ENCODE results near the gene HSF2BP. TPM values are rescaled to one million over a fixed set of nuclear protein-coding genes. Genes with fewer than 3 reads are reported as not detected.

HSF2BP gene
- total RNA-seq, 4 donors from 2014 or later: 0.57 to 1.6 (median 0.59) TPM; not detected in 1

DNA sequence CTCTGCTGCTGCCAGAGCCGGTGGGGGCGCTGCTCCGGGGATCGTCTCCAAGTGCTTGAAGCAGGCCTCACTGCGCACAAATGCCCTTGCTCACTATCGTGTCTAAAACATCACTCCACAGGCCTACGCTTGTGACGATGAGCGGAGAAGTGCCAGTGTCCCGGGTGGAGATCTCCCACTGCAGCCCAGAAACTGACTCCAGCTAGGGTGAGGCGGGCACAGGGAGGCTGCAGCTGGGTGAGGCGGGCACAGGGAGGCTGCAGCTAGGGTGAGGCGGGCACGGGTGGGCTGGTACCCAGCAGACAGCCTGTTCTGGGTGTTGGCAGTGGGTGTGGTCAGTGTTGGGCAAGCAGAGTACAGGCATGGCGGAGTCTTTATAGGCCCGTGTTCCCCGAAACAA lies 36.9 kb upstream of the HSF2BP start:
- peaks cover 57% of the 10 kb centered on the region for H3K36me3 ChIP-seq
- no peaks in the 10 kb centered on the region for H3K9me3 ChIP-seq
- no peak overlapping the region for H3K4me3 ChIP-seq
- H3K4me1 ChIP-seq: no peaks in the 10 kb centered on the region
- peak in 1 of 2 donors; percentile 68 for DNase-seq (ENCODE audit: low spot score in 2 of 2)
- no peak for TF ChIP-seq POLR2AphosphoS5 (IDR thresholded peaks at IDR 0.05)
- TF ChIP-seq POLR2A (IDR thresholded peaks at IDR 0.05): no peak
- TF ChIP-seq, protein P1, sequence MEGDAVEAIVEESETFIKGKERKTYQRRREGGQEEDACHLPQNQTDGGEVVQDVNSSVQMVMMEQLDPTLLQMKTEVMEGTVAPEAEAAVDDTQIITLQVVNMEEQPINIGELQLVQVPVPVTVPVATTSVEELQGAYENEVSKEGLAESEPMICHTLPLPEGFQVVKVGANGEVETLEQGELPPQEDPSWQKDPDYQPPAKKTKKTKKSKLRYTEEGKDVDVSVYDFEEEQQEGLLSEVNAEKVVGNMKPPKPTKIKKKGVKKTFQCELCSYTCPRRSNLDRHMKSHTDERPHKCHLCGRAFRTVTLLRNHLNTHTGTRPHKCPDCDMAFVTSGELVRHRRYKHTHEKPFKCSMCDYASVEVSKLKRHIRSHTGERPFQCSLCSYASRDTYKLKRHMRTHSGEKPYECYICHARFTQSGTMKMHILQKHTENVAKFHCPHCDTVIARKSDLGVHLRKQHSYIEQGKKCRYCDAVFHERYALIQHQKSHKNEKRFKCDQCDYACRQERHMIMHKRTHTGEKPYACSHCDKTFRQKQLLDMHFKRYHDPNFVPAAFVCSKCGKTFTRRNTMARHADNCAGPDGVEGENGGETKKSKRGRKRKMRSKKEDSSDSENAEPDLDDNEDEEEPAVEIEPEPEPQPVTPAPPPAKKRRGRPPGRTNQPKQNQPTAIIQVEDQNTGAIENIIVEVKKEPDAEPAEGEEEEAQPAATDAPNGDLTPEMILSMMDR (IDR thresholded peaks at IDR 0.05): no peak
- TF ChIP-seq EP300 (IDR thresholded peaks at IDR 0.05): no peak
- no peak overlapping the region for H3K27ac ChIP-seq
- whole genome bisulfite sequencing: 72% methylated on average over 8 of the region's 17 CpGs
- H3K27me3 ChIP-seq: no peaks in the 10 kb centered on the region

DNA sequence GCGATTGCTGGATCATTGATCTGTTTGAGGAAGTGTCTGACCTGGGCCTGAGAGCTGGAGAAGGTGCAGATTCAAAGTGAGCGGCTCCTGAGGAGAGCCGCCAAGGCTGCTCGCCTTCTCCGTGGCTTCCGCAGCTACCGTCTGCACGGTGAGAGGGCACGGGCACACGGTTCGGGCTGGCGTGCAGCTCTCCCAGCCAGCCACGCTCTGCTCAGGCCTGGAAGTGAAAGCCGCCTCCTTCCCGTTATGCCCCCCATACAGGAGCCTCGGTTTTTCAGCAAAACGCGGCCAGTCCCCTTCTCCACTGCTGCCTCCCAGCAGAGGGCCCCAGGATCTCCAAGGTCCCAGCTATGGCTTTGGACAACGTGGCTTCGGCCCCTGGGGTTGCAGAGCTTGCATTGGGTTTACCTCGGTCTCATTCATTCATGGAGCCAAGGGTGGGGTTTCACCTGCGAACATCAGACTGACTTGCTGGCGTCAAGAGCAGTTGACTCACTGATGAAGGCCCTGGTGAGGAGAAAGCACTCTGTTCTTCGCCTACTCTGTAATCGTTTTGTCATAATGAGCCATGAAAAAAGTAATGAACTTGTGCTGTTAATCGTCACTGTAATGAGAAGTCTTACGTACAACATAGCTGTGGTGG lies 35.3 kb upstream of the HSF2BP start:
- Histone ChIP-seq H3K9me3 (no peaks in the 10 kb centered on the region), H3K4me3 (no peak overlapping the region), H3K27me3 (no peaks in the 10 kb centered on the region), H3K4me1 (no peaks in the 10 kb centered on the region), H3K27ac (no peak overlapping the region), H3K36me3 (peaks cover 73% of the 10 kb centered on the region)
- no peak for TF ChIP-seq POLR2A (IDR thresholded peaks at IDR 0.05)
- no peak for TF ChIP-seq EP300 (IDR thresholded peaks at IDR 0.05)
- TF ChIP-seq, protein P1 (IDR thresholded peaks at IDR 0.05): no peak
- no peak for TF ChIP-seq POLR2AphosphoS5 (IDR thresholded peaks at IDR 0.05)
- WGBS: 89% methylated on average over 22 of the region's 27 CpGs
- peak in 1 of 2 donors; percentile 71 for DNase-seq (ENCODE audit: low spot score in 2 of 2)

DNA sequence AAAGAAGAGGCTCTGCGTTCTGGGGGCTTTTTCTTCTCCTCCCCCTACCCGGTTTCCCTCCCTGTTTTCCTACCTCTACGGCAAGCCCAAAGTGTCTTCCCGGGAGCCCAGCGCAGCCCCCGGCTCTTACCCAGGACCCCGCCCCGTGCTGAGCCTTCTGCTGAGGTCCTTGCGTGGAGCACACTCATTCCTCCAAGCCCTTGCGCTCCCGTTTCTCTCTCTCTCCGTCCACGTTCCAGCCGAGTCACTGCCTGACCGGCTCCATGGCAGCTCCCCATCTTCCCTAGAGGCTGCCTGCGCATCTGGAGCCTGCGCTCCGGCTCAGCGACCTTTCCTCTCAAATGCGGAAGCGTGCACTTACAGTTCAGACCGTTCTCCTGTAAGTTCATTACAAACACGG lies 34.7 kb upstream of the HSF2BP start:
- peaks cover 79% of the 10 kb centered on the region for H3K36me3 ChIP-seq
- 94% methylated on average over 23 of the region's 23 CpGs for WGBS
- no peak overlapping the region for H3K4me3 ChIP-seq

DNA sequence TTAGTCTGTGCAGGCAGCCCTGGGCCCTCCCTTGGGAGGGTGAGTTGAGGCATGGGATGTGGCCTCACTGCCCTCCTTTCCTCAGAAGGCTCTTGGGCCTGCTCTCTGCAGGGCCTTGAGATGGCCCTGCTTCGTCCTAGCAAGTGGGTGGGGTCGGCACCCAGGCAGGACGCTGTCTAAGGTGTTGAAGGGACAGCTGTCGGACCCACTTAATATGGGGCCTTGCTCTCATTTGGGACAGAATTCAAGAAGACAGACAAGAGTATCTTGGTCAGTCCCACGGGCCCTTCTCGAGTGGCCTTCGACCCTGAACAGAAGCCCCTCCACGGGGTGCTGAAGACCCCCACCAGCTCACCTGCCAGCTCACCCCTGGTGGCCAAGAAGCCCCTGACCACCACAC lies 33.7 kb upstream of the HSF2BP start:
- no peak for DNase-seq (ENCODE audit: low spot score in 2 of 2)
- no peaks in the 10 kb centered on the region for H3K27me3 ChIP-seq
- no peaks in the 10 kb centered on the region for H3K4me1 ChIP-seq
- peaks cover 89% of the 10 kb centered on the region for H3K36me3 ChIP-seq
- H3K4me3 ChIP-seq: no peak overlapping the region
- H3K9me3 ChIP-seq: no peaks in the 10 kb centered on the region
- TF ChIP-seq, protein P1 (IDR thresholded peaks at IDR 0.05): no peak
- no peak for TF ChIP-seq POLR2A (IDR thresholded peaks at IDR 0.05)
- TF ChIP-seq EP300 (IDR thresholded peaks at IDR 0.05): no peak
- TF ChIP-seq POLR2AphosphoS5 (IDR thresholded peaks at IDR 0.05): no peak
- WGBS: 95% methylated on average over 7 of the region's 8 CpGs
- H3K27ac ChIP-seq: no peak overlapping the region

More for the DNA sequence above, 34.7 kb upstream of the HSF2BP start:
- Histone ChIP-seq H3K27ac (no peak overlapping the region), H3K4me1 (no peaks in the 10 kb centered on the region), H3K27me3 (no peaks in the 10 kb centered on the region), H3K9me3 (no peaks in the 10 kb centered on the region)
- TF ChIP-seq, protein P1 (IDR thresholded peaks at IDR 0.05): no peak
- TF ChIP-seq POLR2A (IDR thresholded peaks at IDR 0.05) (no peak), POLR2AphosphoS5 (IDR thresholded peaks at IDR 0.05) (no peak), EP300 (IDR thresholded peaks at IDR 0.05) (no peak)
- DNase-seq (ENCODE audit: low spot score in 2 of 2): peak in 1 of 2 donors; percentile 58

DNA sequence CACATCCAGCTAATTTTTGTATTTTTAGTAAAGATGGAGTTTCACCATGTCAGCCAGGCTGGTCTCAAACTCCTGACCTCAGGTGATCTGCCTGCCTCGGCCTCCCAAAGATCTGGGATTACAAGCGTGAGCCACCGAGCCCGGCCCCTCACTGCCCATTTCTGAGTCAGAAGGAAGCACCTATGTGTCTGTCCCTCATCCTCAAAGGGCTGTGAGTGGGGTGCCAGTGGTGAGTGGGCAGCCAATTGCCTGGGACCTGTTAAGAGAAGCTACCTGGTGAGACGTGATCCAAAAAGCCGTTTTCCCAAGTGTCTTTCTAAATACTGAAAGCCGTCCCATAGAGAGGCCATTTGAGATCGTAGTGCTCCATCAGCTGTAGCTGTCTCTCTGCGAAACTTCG lies 32.5 kb upstream of the HSF2BP start:
- H3K27me3 ChIP-seq: no peaks in the 10 kb centered on the region
- H3K36me3 ChIP-seq: peaks cover 97% of the 10 kb centered on the region
- DNase-seq (ENCODE audit: low spot score in 2 of 2): no peak
- TF ChIP-seq POLR2A (IDR thresholded peaks at IDR 0.05) (no peak), POLR2AphosphoS5 (IDR thresholded peaks at IDR 0.05) (no peak), EP300 (IDR thresholded peaks at IDR 0.05) (no peak)
- TF ChIP-seq, protein P1 (IDR thresholded peaks at IDR 0.05): no peak
- H3K27ac ChIP-seq: no peak overlapping the region
- no peak overlapping the region for H3K4me3 ChIP-seq
- H3K9me3 ChIP-seq: no peaks in the 10 kb centered on the region
- H3K4me1 ChIP-seq: no peaks in the 10 kb centered on the region
- WGBS: 94% methylated on average over 10 of the region's 10 CpGs

Measured in suprapubic skin (tissue), 4 donors.